GM12878 (cell line): ENCODE data around the gene SIM2. TPM values are rescaled to one million over a fixed set of nuclear protein-coding genes. Genes with fewer than 3 reads are reported as not detected.

Experiments
- ATAC-seq: fragments of 200-7000 bp; cut with Tn5 transposase; 3 replicates; pipeline ENCODE4 v1.9.1; 2020; ENCODE audit warnings: mild to moderate bottlenecking, moderate library complexity
- BruUV-seq: library from RNA; stranded (reverse); fragments of 400-500 nt; replicated peaks from 2 replicates; lab custom pipeline; 2021; lab: Mats Ljungman, UMichigan
- CTCF ChIA-PET: fragments of 300-600 bp; sonication (Branson Sonifier 250); formaldehyde crosslinking; extraction: SDS; loops from one replicate; lab custom pipeline; 2021; ENCODE audit warnings: inconsistent platforms; lab: Yijun Ruan, JAX
- POLR2A ChIA-PET: fragments of 350-600 bp; formaldehyde crosslinking; extraction: SDS; loops from one replicate; lab custom pipeline; 2021; ENCODE audit warnings: inconsistent platforms; lab: Charles Lee
- RAD21 ChIA-PET: fragments of 300-600 bp; sonication (Branson Sonifier 250); formaldehyde crosslinking; loops from one replicate; lab custom pipeline; 2023; ENCODE audit warnings: antibody characterized with exemption; ENCODE audit not compliant: unreplicated experiment; lab: Charles Lee
- SMC1A ChIA-PET: fragments of 300-600 bp; sonication (Branson Sonifier 250); formaldehyde crosslinking; loops from one replicate; lab custom pipeline; 2023; ENCODE audit not compliant: unreplicated experiment, uncharacterized antibody; lab: Charles Lee
- DNase-seq: peaks from one replicate; pipeline ENCODE4 v3.0.0-alpha.2; 2011; ENCODE audit warnings: low read depth, low spot score
- FAIRE-seq: peaks from 3 replicates; lab custom pipeline; 2011; peaks lifted over from hg19 to GRCh38; lab: Jason Lieb, UNC
- H2AFZ ChIP-seq: 2 replicates; pipeline ENCODE4 v1.6.0; 2011; ENCODE audit warnings: low read depth, low read length, control low read depth; ENCODE audit not compliant: control insufficient read depth
- H3K27ac ChIP-seq: 2 replicates; pipeline ENCODE4 v1.5.1; 2011; ENCODE audit warnings: control low read depth; ENCODE audit not compliant: control insufficient read depth, insufficient read depth
- H3K27me3 ChIP-seq, 2 experiments: replicated peaks in 1 of 2; 2 replicates each; pipeline versions ENCODE4 v1.6.0 to v1.6.1; 2011; ENCODE audit warnings: low read length in 1 of 2; ENCODE audit not compliant: control insufficient read depth in 2 of 2, insufficient read depth in 2 of 2
- H3K36me3 ChIP-seq, 2 experiments: 2 replicates each; pipeline ENCODE4 v1.5.1; 2011; ENCODE audit warnings: low read length in 1 of 2; ENCODE audit not compliant: control insufficient read depth in 2 of 2, insufficient read depth in 2 of 2
- H3K4me1 ChIP-seq: 2 replicates; pipeline ENCODE4 v1.6.1; 2011; ENCODE audit warnings: mild to moderate bottlenecking, low read length, moderate library complexity, mixed read lengths; ENCODE audit not compliant: control insufficient read depth, insufficient read depth
- H3K4me2 ChIP-seq: 2 replicates; pipeline ENCODE4 v1.6.0; 2011; ENCODE audit warnings: control low read depth; ENCODE audit not compliant: control insufficient read depth, insufficient read depth
- H3K4me3 ChIP-seq: fragments of 200-600 bp; sonication (generic); 2 replicates; pipeline ENCODE4 v1.5.1; 2016
- H3K79me2 ChIP-seq: 2 replicates; pipeline ENCODE4 v1.6.0; 2011; ENCODE audit warnings: low read length; ENCODE audit not compliant: control insufficient read depth, insufficient read depth
- H3K9ac ChIP-seq: 2 replicates; pipeline ENCODE4 v1.8.0; 2011; ENCODE audit warnings: low read length, control low read depth, mixed read lengths; ENCODE audit not compliant: control insufficient read depth, insufficient read depth
- H3K9me3 ChIP-seq: replicated peaks from 3 replicates; pipeline ENCODE4 v1.5.1; 2011; ENCODE audit warnings: mild to moderate bottlenecking, low read length; ENCODE audit not compliant: control insufficient read depth, insufficient read depth
- H4K20me1 ChIP-seq: 2 replicates; pipeline ENCODE4 v1.6.0; 2011; ENCODE audit not compliant: control insufficient read depth, insufficient read depth
- CBFB ChIP-seq: IDR thresholded peaks from 2 replicates; pipeline ENCODE4 v1.6.1; 2016; ENCODE audit warnings: antibody characterized with exemption, low read depth
- FOXM1 ChIP-seq: IDR thresholded peaks from 2 replicates; pipeline ENCODE4 v1.6.1; 2012; ENCODE audit warnings: low read depth, mild to moderate bottlenecking, inconsistent platforms, low read length, moderate library complexity
- GABPA ChIP-seq: IDR thresholded peaks from 2 replicates; pipeline ENCODE4 v1.6.1; 2014; ENCODE audit warnings: antibody characterized with exemption, low read depth, mild to moderate bottlenecking, inconsistent platforms
- KLF5 ChIP-seq: fragments of 450-650 bp; IDR thresholded peaks from 2 replicates; pipeline ENCODE4 v1.6.1; 2014; ENCODE audit warnings: mild to moderate bottlenecking; ENCODE audit not compliant: partially characterized antibody
- NR2F1 ChIP-seq: fragments of 450-650 bp; conservative IDR thresholded peaks from 2 replicates; pipeline ENCODE4 v1.6.1; 2017; ENCODE audit warnings: mild to moderate bottlenecking
- PAX8 ChIP-seq: fragments of 450-650 bp; IDR thresholded peaks from 2 replicates; pipeline ENCODE4 v1.6.1; 2017; ENCODE audit warnings: mild to moderate bottlenecking, moderate library complexity
- RB1 ChIP-seq: fragments of 450-650 bp; formaldehyde crosslinking; IDR thresholded peaks from 2 replicates; pipeline ENCODE4 v1.6.1; 2017; ENCODE audit warnings: mild to moderate bottlenecking, borderline replicate concordance
- ZNF217 ChIP-seq: fragments of 450-650 bp; IDR thresholded peaks from 2 replicates; pipeline ENCODE4 v1.6.1; 2017; ENCODE audit warnings: antibody characterized with exemption, mild to moderate bottlenecking
- WGBS: methylation state at CpG from one replicate; pipeline ENCODE4 v1.1.6; 2016; ENCODE audit warnings: low lambda C conversion rate; ENCODE audit not compliant: insufficient replicate concordance, insufficient coverage; ENCODE audit errors: missing lambda C conversion rate; 5-methylcytosine and 5-hydroxymethylcytosine counted together
- in situ Hi-C: fragments of 300-500 bp; cut with MboI; formaldehyde crosslinking; loops from 9 replicates; pipeline ENCODE4 v1.14.3; 2018; ENCODE audit warnings: mixed read lengths
- intact Hi-C: fragments of 100-400 bp; cut with micrococcal nuclease; formaldehyde crosslinking; loops from one replicate; pipeline ENCODE4 v1.14.2; 2022; ENCODE audit not compliant: unreplicated experiment
- polyA plus RNA-seq, 11 experiments: library from polyadenylated mRNA; depleted of rRNA in 4 of 11; unstranded in 6 of 11; stranded (reverse) in 5 of 11; fragments of >200 nt; fragmentation: Nextera tagmentation in 4 of 11; fragmentation: Illumina TruSeq in 1 of 11; extraction: Ambion mirVana in 4 of 11; extraction: Trizol in 1 of 11; gene quantifications; 1 replicate in 1 of 11; 2 replicates in 10 of 11; pipeline versions ENCODE4 v1.2.1 to v1.2.3, GENCODE V29; 2011 to 2016; ENCODE audit warnings: inconsistent platforms in 2 of 11, missing spikeins in 2 of 11, low read depth in 1 of 11
- total RNA-seq, 4 experiments: library from RNA; depleted of rRNA in 3 of 4; stranded (reverse); fragments of >200 nt in 3 of 4; fragmentation: Illumina TruSeq in 1 of 4; extraction: Trizol in 1 of 4; gene quantifications; 2 replicates each; pipeline versions ENCODE4 v1.2.1 to v1.2.3, GENCODE V29; 2013 to 2021
- TF ChIP-seq, protein P1 (sequence below): fragments of 450-650 bp; formaldehyde crosslinking; IDR thresholded peaks from 2 replicates; pipeline ENCODE4 v1.4.0; 2022; ENCODE audit warnings: mild to moderate bottlenecking, moderate library complexity
- TF ChIP-seq, protein P2 (sequence below): fragments of 450-650 bp; formaldehyde crosslinking; IDR thresholded peaks from 2 replicates; pipeline ENCODE4 v1.4.0; 2020; ENCODE audit warnings: mild to moderate bottlenecking, moderate library complexity
- TF ChIP-seq, protein P3 (sequence below), 3 experiments: IDR thresholded peaks in 2 of 3; conservative IDR thresholded peaks in 1 of 3; 2 replicates each; pipeline ENCODE4 v1.5.1; 2011; ENCODE audit warnings: low read depth in 3 of 3, low read length in 3 of 3, mild to moderate bottlenecking in 3 of 3, control low read depth in 2 of 3, moderate library complexity in 2 of 3, inconsistent platforms in 1 of 3, mixed read lengths in 1 of 3; ENCODE audit not compliant: control insufficient read depth in 2 of 3, insufficient read depth in 1 of 3; ENCODE audit errors: extremely low read depth in 1 of 3

The SIM2 gene
- total and polyA plus RNA-seq, 10 of the 15 experiments (the other 5 are each of a cell fraction or from before 2014, with no cell fraction given) = 0.02 to 0.15 (median 0.05) TPM; not detected in 7

DNA sequence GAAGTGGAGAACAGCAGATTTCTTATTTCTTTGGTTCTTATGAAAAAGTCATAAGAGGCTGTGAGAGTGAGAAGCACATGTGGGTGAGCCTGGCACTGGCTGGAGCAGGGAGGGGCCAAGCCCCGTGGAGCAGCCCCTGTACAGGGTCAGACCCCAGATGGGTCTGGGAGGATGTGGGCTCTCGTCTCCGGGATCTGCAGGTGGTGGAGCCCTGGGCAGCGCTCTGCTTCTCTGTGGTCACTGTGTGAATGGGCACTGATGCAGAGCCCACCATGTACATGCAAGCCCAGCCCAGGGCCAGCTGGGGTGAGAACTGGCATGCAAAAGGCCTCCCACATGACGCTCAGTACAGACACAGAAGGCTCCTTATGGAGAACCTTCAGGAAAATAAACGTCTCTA, 67.6 kb downstream of the SIM2 start (continued):
- TF ChIP-seq CBFB = no peak
- TF ChIP-seq RB1 = no peak
- TF ChIP-seq, all 136 proteins: peak for 0

DNA sequence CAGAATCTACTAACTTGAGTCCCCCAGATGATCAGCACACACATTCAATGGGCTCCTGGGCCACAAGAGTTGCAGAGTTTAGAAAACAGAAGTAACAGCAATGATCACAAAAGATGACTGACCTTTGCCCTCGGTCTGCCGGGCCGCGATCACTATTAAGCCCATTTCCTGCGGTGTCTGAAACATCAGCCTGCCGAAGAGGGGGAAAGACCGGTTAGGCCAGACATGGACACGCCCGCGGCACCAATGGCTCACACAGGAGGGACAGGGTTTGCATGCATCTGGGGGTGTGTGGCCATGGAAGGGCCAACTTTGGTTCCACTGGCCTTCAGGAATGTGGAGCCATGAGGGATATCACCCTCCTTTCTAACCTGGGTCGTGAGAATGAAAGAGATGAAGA, 68.2 kb downstream of the SIM2 start:
- no peaks in the 10 kb centered on the region for H3K36me3 ChIP-seq
- no peak for TF ChIP-seq PAX8
- TF ChIP-seq, protein P1, sequence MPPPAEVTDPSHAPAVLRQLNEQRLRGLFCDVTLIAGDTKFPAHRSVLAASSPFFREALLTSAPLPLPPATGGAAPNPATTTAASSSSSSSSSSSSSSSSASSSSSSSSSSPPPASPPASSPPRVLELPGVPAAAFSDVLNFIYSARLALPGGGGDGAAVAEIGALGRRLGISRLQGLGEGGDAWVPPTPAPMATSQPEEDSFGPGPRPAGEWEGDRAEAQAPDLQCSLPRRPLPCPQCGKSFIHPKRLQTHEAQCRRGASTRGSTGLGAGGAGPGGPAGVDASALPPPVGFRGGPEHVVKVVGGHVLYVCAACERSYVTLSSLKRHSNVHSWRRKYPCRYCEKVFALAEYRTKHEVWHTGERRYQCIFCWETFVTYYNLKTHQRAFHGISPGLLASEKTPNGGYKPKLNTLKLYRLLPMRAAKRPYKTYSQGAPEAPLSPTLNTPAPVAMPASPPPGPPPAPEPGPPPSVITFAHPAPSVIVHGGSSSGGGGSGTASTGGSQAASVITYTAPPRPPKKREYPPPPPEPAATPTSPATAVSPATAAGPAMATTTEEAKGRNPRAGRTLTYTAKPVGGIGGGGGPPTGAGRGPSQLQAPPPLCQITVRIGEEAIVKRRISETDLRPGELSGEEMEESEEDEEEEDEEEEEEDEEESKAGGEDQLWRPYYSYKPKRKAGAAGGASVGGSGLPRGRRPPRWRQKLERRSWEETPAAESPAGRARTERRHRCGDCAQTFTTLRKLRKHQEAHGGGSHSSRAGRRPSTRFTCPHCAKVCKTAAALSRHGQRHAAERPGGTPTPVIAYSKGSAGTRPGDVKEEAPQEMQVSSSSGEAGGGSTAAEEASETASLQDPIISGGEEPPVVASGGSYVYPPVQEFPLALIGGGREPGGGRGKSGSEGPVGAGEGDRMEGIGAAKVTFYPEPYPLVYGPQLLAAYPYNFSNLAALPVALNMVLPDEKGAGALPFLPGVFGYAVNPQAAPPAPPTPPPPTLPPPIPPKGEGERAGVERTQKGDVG (CRISPR knock-in tag) = no peak
- TF ChIP-seq FOXM1 = no peak
- TF ChIP-seq, protein P2, sequence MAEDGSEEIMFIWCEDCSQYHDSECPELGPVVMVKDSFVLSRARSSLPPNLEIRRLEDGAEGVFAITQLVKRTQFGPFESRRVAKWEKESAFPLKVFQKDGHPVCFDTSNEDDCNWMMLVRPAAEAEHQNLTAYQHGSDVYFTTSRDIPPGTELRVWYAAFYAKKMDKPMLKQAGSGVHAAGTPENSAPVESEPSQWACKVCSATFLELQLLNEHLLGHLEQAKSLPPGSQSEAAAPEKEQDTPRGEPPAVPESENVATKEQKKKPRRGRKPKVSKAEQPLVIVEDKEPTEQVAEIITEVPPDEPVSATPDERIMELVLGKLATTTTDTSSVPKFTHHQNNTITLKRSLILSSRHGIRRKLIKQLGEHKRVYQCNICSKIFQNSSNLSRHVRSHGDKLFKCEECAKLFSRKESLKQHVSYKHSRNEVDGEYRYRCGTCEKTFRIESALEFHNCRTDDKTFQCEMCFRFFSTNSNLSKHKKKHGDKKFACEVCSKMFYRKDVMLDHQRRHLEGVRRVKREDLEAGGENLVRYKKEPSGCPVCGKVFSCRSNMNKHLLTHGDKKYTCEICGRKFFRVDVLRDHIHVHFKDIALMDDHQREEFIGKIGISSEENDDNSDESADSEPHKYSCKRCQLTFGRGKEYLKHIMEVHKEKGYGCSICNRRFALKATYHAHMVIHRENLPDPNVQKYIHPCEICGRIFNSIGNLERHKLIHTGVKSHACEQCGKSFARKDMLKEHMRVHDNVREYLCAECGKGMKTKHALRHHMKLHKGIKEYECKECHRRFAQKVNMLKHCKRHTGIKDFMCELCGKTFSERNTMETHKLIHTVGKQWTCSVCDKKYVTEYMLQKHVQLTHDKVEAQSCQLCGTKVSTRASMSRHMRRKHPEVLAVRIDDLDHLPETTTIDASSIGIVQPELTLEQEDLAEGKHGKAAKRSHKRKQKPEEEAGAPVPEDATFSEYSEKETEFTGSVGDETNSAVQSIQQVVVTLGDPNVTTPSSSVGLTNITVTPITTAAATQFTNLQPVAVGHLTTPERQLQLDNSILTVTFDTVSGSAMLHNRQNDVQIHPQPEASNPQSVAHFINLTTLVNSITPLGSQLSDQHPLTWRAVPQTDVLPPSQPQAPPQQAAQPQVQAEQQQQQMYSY (CRISPR knock-in tag) = no peak
- no peak for TF ChIP-seq KLF5
- TF ChIP-seq, protein P3, sequence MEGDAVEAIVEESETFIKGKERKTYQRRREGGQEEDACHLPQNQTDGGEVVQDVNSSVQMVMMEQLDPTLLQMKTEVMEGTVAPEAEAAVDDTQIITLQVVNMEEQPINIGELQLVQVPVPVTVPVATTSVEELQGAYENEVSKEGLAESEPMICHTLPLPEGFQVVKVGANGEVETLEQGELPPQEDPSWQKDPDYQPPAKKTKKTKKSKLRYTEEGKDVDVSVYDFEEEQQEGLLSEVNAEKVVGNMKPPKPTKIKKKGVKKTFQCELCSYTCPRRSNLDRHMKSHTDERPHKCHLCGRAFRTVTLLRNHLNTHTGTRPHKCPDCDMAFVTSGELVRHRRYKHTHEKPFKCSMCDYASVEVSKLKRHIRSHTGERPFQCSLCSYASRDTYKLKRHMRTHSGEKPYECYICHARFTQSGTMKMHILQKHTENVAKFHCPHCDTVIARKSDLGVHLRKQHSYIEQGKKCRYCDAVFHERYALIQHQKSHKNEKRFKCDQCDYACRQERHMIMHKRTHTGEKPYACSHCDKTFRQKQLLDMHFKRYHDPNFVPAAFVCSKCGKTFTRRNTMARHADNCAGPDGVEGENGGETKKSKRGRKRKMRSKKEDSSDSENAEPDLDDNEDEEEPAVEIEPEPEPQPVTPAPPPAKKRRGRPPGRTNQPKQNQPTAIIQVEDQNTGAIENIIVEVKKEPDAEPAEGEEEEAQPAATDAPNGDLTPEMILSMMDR (IDR thresholded peaks at IDR 0.05 in 2 of 3, conservative IDR thresholded peaks at IDR 0.05 in 1 of 3; ENCODE audit: control insufficient read depth in 2 of 3, extremely low read depth in 1 of 3, insufficient read depth in 1 of 3, low read depth in 3 of 3, low read length in 3 of 3) = no peak
- TF ChIP-seq NR2F1 = no peak
- TF ChIP-seq ZNF217 = no peak
- TF ChIP-seq GABPA = no peak
- H3K27ac ChIP-seq = no peak overlapping the region
- H3K4me3 ChIP-seq = no peak overlapping the region
- H2AFZ ChIP-seq = no peak overlapping the region
- intact Hi-C loops (no loop called here), in situ Hi-C loops (no loop called here)
- H3K4me2 ChIP-seq = no peak overlapping the region
- no peaks in the 10 kb centered on the region for H4K20me1 ChIP-seq
- no peaks in the 10 kb centered on the region for H3K79me2 ChIP-seq
- WGBS = 90% methylated on average over 11 of the region's 11 CpGs
- DNase-seq (no peak), ATAC-seq (no peak), FAIRE-seq (no peak)
- H3K9ac ChIP-seq = no peak overlapping the region
- ChIA-PET CTCF (no interaction called here), POLR2A (no interaction called here), SMC1A (no interaction called here), RAD21 (no interaction called here)
- H3K9me3 ChIP-seq = no peaks in the 10 kb centered on the region
- H3K27me3 ChIP-seq = no peaks in the 10 kb centered on the region
- no TSS peak for BruUV-seq
- H3K4me1 ChIP-seq = no peaks in the 10 kb centered on the region
